Endothelial cell of umbilical vein (primary cell): ENCODE results near the gene LMO7. TPM values are rescaled to one million over a fixed set of nuclear protein-coding genes. Genes with fewer than 3 reads are reported as not detected.

Experiments
- BruUV-seq: library from RNA; stranded (reverse); fragments of 400-500 nt; replicated peaks from 2 replicates; lab custom pipeline; 2021; lab: Mats Ljungman, UMichigan
- CTCF ChIA-PET: fragments of 300-600, 350-600 bp; sonication (Branson Sonifier 250); formaldehyde crosslinking; loops from one replicate; lab custom pipeline; 2021; ENCODE audit warnings: antibody characterized with exemption, inconsistent platforms; lab: Charles Lee
- POLR2A ChIA-PET: fragments of 300-600, 350-600 bp; sonication (Branson Sonifier 250); formaldehyde crosslinking; loops from one replicate; lab custom pipeline; 2021; ENCODE audit warnings: antibody characterized with exemption, inconsistent platforms; lab: Charles Lee
- DNase-seq: peaks from one replicate; pipeline ENCODE4 v3.0.0-alpha.2; 2011; ENCODE audit warnings: low read depth, low spot score
- FAIRE-seq: peaks from 2 replicates; lab custom pipeline; 2011; peaks lifted over from hg19 to GRCh38; lab: Jason Lieb, UNC
- H2AFZ ChIP-seq: 2 replicates; pipeline ENCODE4 v1.6.0; 2012; ENCODE audit warnings: low read depth, low read length, control low read depth, inconsistent platforms
- H3K27ac ChIP-seq: 2 replicates; pipeline ENCODE4 v1.5.1; 2011; ENCODE audit warnings: low read depth, mild to moderate bottlenecking, control low read depth, low read length, moderate library complexity; ENCODE audit not compliant: insufficient read depth
- H3K27me3 ChIP-seq, 2 experiments: 2 replicates each; pipeline versions ENCODE4 v1.6.0 to v1.6.1; 2011; ENCODE audit warnings: low read length in 2 of 2, mixed read lengths in 1 of 2; ENCODE audit not compliant: control insufficient read depth in 2 of 2, insufficient read depth in 2 of 2
- H3K36me3 ChIP-seq, 2 experiments: 2 replicates in 1 of 2; 3 replicates in 1 of 2; pipeline ENCODE4 v1.5.1; 2011; ENCODE audit warnings: low read length in 2 of 2, mild to moderate bottlenecking in 1 of 2, moderate library complexity in 1 of 2; ENCODE audit not compliant: control insufficient read depth in 2 of 2, insufficient read depth in 2 of 2; ENCODE audit errors: extremely low read depth in 1 of 2
- H3K4me1 ChIP-seq: 3 replicates; pipeline ENCODE4 v1.5.1; 2011; ENCODE audit warnings: mild to moderate bottlenecking, low read length; ENCODE audit not compliant: control insufficient read depth, insufficient read depth; ENCODE audit errors: extremely low read depth
- H3K4me2 ChIP-seq: 2 replicates; pipeline ENCODE4 v1.6.1; 2011; ENCODE audit warnings: low read length, control low read depth, mixed read lengths; ENCODE audit not compliant: insufficient read depth
- H3K4me3 ChIP-seq, 3 experiments: fragments of 200-600 bp in 1 of 3; sonication (generic), shearing (Covaris generic) in 1 of 3; replicated peaks in 1 of 3; 2 replicates each; pipeline ENCODE4 v1.5.1; 2011 to 2016; ENCODE audit warnings: control low read depth in 3 of 3, low read length in 3 of 3, mild to moderate bottlenecking in 2 of 3, inconsistent platforms in 1 of 3, low read depth in 1 of 3, moderate library complexity in 1 of 3; ENCODE audit not compliant: insufficient read depth in 1 of 3
- H3K79me2 ChIP-seq: 2 replicates; pipeline ENCODE4 v1.6.0; 2012; ENCODE audit warnings: low read length, inconsistent platforms; ENCODE audit not compliant: control insufficient read depth, insufficient read depth
- H3K9ac ChIP-seq: replicated peaks from 2 replicates; pipeline ENCODE3; 2011; ENCODE audit warnings: low read length, control low read depth; ENCODE audit not compliant: insufficient read depth; ENCODE audit errors: extremely low read depth
- H3K9me1 ChIP-seq: replicated peaks from 3 replicates; pipeline ENCODE4 v1.6.0; 2011; ENCODE audit warnings: mild to moderate bottlenecking, low read length; ENCODE audit not compliant: control insufficient read depth, insufficient read depth; ENCODE audit errors: extremely low read depth
- H3K9me3 ChIP-seq: replicated peaks from 2 replicates; pipeline ENCODE4 v1.5.1; 2012; ENCODE audit warnings: low read length, inconsistent platforms; ENCODE audit not compliant: control insufficient read depth, insufficient read depth
- H4K20me1 ChIP-seq: replicated peaks from 2 replicates; pipeline ENCODE3; 2011; ENCODE audit warnings: mild to moderate bottlenecking, low read length; ENCODE audit not compliant: control insufficient read depth, insufficient read depth; ENCODE audit errors: extremely low read depth
- CTCF ChIP-seq, 2 donors: IDR thresholded peaks; 1 replicate in 1 of 2; 2 replicates in 1 of 2; pipeline ENCODE4 v1.5.1; 2011; ENCODE audit warnings: low read length in 2 of 2, mild to moderate bottlenecking in 2 of 2, moderate library complexity in 2 of 2, control low read depth in 1 of 2, inconsistent platforms in 1 of 2, low read depth in 1 of 2; ENCODE audit not compliant: insufficient read depth in 1 of 2; ENCODE audit errors: extremely low read depth in 1 of 2
- EZH2 ChIP-seq: IDR thresholded peaks from 2 replicates; pipeline ENCODE4 v1.6.1; 2012; ENCODE audit warnings: borderline replicate concordance, low read depth, mild to moderate bottlenecking, moderate library complexity, low read length, inconsistent platforms; ENCODE audit not compliant: severe bottlenecking
- FOS ChIP-seq: IDR thresholded peaks from 2 replicates; pipeline ENCODE4 v1.6.1; 2011; ENCODE audit warnings: mild to moderate bottlenecking, low read length, moderate library complexity, borderline replicate concordance; ENCODE audit not compliant: insufficient read depth
- GATA2 ChIP-seq: IDR thresholded peaks from 2 replicates; pipeline ENCODE4 v1.7.0; 2011; ENCODE audit warnings: low read depth, mild to moderate bottlenecking, moderate library complexity, mixed read lengths, low read length; ENCODE audit not compliant: insufficient read length, insufficient read depth
- JUN ChIP-seq: IDR thresholded peaks from 2 replicates; pipeline ENCODE4 v1.6.1; 2011; ENCODE audit warnings: borderline replicate concordance, low read depth; ENCODE audit not compliant: insufficient read length, insufficient read depth
- MAX ChIP-seq: IDR thresholded peaks from 2 replicates; pipeline ENCODE4 v1.6.1; 2011; ENCODE audit not compliant: insufficient read depth, insufficient read length
- MYC ChIP-seq: IDR thresholded peaks from one replicate; pipeline ENCODE4 v1.6.1; 2011; ENCODE audit warnings: mild to moderate bottlenecking, low read depth, low read length
- POLR2A ChIP-seq: IDR thresholded peaks from 2 replicates; pipeline ENCODE4 v1.6.1; 2012; ENCODE audit warnings: low read depth, mild to moderate bottlenecking, control low read depth, low read length
- POLR2AphosphoS5 ChIP-seq: IDR thresholded peaks from 2 replicates; pipeline ENCODE4 v1.6.1; 2012; ENCODE audit warnings: low read depth, mild to moderate bottlenecking, control low read depth, low read length, moderate library complexity; ENCODE audit not compliant: insufficient read depth
- dilution Hi-C: fragments of 300-500 bp; cut with MboI; formaldehyde crosslinking; loops from one replicate; pipeline ENCODE4 v1.15.0; 2019; ENCODE audit warnings: low sequenced_read_pairs; ENCODE audit not compliant: extremely low pct_ligation_motif_present
- intact Hi-C: fragments of 100-400 bp; cut with micrococcal nuclease; formaldehyde crosslinking; loops from one replicate; pipeline ENCODE4 v1.10.0; 2022
- polyA plus RNA-seq, 4 experiments: library from polyadenylated mRNA; depleted of rRNA in 3 of 4; stranded (reverse) in 3 of 4; unstranded in 1 of 4; fragments of >200 nt; gene quantifications; 2 replicates each; pipeline versions ENCODE4 v1.2.1 to v1.2.3, GENCODE V29; 2011 to 2012; ENCODE audit warnings: missing spikeins in 1 of 4
- total RNA-seq: library from RNA; stranded (reverse); gene quantifications from 2 replicates; pipeline ENCODE4 v1.2.3, GENCODE V29; 2021

Gene LMO7
- total and polyA plus RNA-seq, 2 donors (not counting 3 experiments of a cell fraction or from before 2014, with no cell fraction given) = 10.5 to 21.1 TPM

GRCh38 chr13:75902166-75903104 is 266.3 kb downstream of the LMO7 start:
- H4K20me1 ChIP-seq = peaks cover 2% of the 10 kb centered on the region
- H3K4me2 ChIP-seq = no peak overlapping the region
- no peak overlapping the region for H3K4me3 ChIP-seq
- no peak for DNase-seq
- no peak overlapping the region for H3K27ac ChIP-seq
- no peak for FAIRE-seq
- no peaks in the 10 kb centered on the region for H3K9me3 ChIP-seq
- H3K4me1 ChIP-seq = no peaks in the 10 kb centered on the region
- TF ChIP-seq MYC (no peak), JUN (no peak), CTCF (IDR thresholded peaks at IDR 0.05; ENCODE audit: extremely low read depth in 1 of 2, insufficient read depth in 1 of 2, low read depth in 1 of 2, low read length in 2 of 2) (no peak), POLR2A (no peak), MAX (no peak), EZH2 (no peak), FOS (no peak), GATA2 (no peak), POLR2AphosphoS5 (no peak)
- no peak overlapping the region for H2AFZ ChIP-seq
- ChIA-PET POLR2A (no interaction called here), CTCF (interaction anchor here (0.6 to 1.6 kb wide), 3 partner anchors 10 to 188 kb away, joined by 3 to 4 read pairs (median 3); no protein-coding TSS in a partner anchor)
- dilution Hi-C loops = no loop called here
- H3K36me3 ChIP-seq = no peaks in the 10 kb centered on the region
- peaks cover 2 to 4% of the 10 kb centered on the region in 2 experiments for H3K27me3 ChIP-seq
- no peaks in the 10 kb centered on the region for H3K9me1 ChIP-seq
- H3K9ac ChIP-seq = no peak overlapping the region
- no peaks in the 10 kb centered on the region for H3K79me2 ChIP-seq
- intact Hi-C loops = no loop called here
- BruUV-seq = no TSS peak
